Kidney (tissue), 14 donors: ENCODE data around the gene DTX3. TPM values are rescaled to one million over a fixed set of nuclear protein-coding genes. Genes with fewer than 3 reads are reported as not detected.
"Not testable (repeated sequence)": the region's sequence is repeated elsewhere in the genome, so short reads cannot be mapped to it uniquely, and the experiment has no call there.

Experiments
- DNase-seq, 5 donors: peaks; one replicate each; pipeline ENCODE4 v3.0.0-alpha.2; 2013 to 2020
- FAIRE-seq: peaks from 2 replicates; lab custom pipeline; 2012; peaks lifted over from hg19 to GRCh38; lab: Jason Lieb, UNC
- H3K27ac ChIP-seq, 2 donors: one replicate each; pipeline ENCODE4 v1.7.0; 2013; ENCODE audit warnings: low read depth in 2 of 2, low read length in 2 of 2, inconsistent platforms in 1 of 2
- H3K27me3 ChIP-seq: one replicate; pipeline ENCODE4 v1.7.1; 2013; ENCODE audit warnings: low read length, inconsistent platforms; ENCODE audit not compliant: control insufficient read depth, insufficient read depth
- H3K36me3 ChIP-seq, 3 donors: one replicate each; pipeline versions ENCODE4 v1.7.0 to v1.7.1; 2013; ENCODE audit warnings: low read length in 3 of 3, control low read depth in 1 of 3, inconsistent platforms in 1 of 3; ENCODE audit not compliant: insufficient read depth in 3 of 3, control insufficient read depth in 2 of 3
- H3K4me1 ChIP-seq, 3 donors: one replicate each; pipeline versions ENCODE4 v1.7.0 to v1.7.1; 2013; ENCODE audit warnings: low read length in 3 of 3, inconsistent platforms in 1 of 3, low read depth in 1 of 3; ENCODE audit not compliant: control insufficient read depth in 2 of 3, insufficient read depth in 2 of 3
- H3K4me3 ChIP-seq, 3 donors: one replicate each; pipeline versions ENCODE4 v1.7.0 to v1.8.1; 2013; ENCODE audit warnings: low read length in 3 of 3, control low read depth in 1 of 3, inconsistent platforms in 1 of 3
- H3K9ac ChIP-seq, 3 donors: one replicate each; pipeline versions ENCODE4 v1.7.0 to v1.7.1; 2013; ENCODE audit warnings: low read length in 3 of 3, control low read depth in 1 of 3, inconsistent platforms in 1 of 3
- H3K9me3 ChIP-seq, 3 donors: one replicate each; pipeline versions ENCODE4 v1.7.0 to v1.7.1; 2013; ENCODE audit warnings: low read length in 3 of 3, control low read depth in 1 of 3, inconsistent platforms in 1 of 3; ENCODE audit not compliant: control insufficient read depth in 2 of 3, insufficient read depth in 1 of 3
- CTCF ChIP-seq: IDR thresholded peaks from 3 replicates; pipeline ENCODE4 v1.5.1; 2012; ENCODE audit warnings: mild to moderate bottlenecking, moderate library complexity, borderline replicate concordance; ENCODE audit not compliant: insufficient read depth; ENCODE audit errors: extremely low read depth
- intact Hi-C: fragments of 100-400 bp; cut with DNase I; formaldehyde crosslinking; loops from one replicate; pipeline ENCODE4 v1.11.1; 2022
- polyA plus RNA-seq: library from polyadenylated mRNA; stranded (reverse); fragments of 350-450 nt; fragmentation: Illumina TruSeq; extraction: RNeasy Lipid Tissue Mini Kit (QIAGEN cat#74804); gene quantifications from one replicate; pipeline ENCODE4 v1.2.3, GENCODE V29; 2014; ENCODE audit warnings: low read depth, low replicate concordance; ENCODE audit not compliant: insufficient read depth
- total RNA-seq: library from RNA; stranded (reverse); fragmentation: NEBNext Ultra II Directional; extraction: Animal tissue kit (Norgen Biotek cat#: 25700); gene quantifications from one replicate; pipeline ENCODE4 v1.2.1, GENCODE V29; 2021
- donor health status: control.
- donor health status: control.
- donor health status: control.
- donor health status: control.
- donor health status: control.
- donor health status: DM: yes; HTN: yes; CAD: no.
- donor health status: Normal renal cell carcinoma (clear cell type).

Gene DTX3
- total and polyA plus RNA-seq, 2 donors from 2014 or later, result 34.5 to 41.2 TPM

GRCh38 chr12:57616383-57617101 lies 11.9 kb downstream of the DTX3 start:
- Histone ChIP-seq H3K36me3 (no peaks in the 10 kb centered on the region), H3K27me3 (peaks cover 18% of the 10 kb centered on the region), H3K27ac (no peak overlapping the region), H3K9ac (no peak overlapping the region), H3K4me1 (peaks cover 0 to 10% (median 4%) of the 10 kb centered on the region in 3 donors), H3K9me3 (no peaks in the 10 kb centered on the region), H3K4me3 (no peak overlapping the region)
- intact Hi-C loops, result no loop called here
- TF ChIP-seq CTCF, result no peak
- DNase-seq, result peak in 2 of 5 donors; percentile 23 to 67
- FAIRE-seq, result no peak

GRCh38 chr12:57617942-57618341 lies 13.3 kb downstream of the DTX3 start:
- peaks cover 27% of the 10 kb centered on the region for H3K27me3 ChIP-seq
- FAIRE-seq (no peak), DNase-seq (peak in 2 of 5 donors; percentile 18 to 34)
- TF ChIP-seq CTCF, result no peak
- no peaks in the 10 kb centered on the region for H3K9me3 ChIP-seq
- no peak overlapping the region for H3K4me3 ChIP-seq
- H3K4me1 ChIP-seq, result peaks cover 0 to 16% (median 5%) of the 10 kb centered on the region in 3 donors
- H3K9ac ChIP-seq, result no peak overlapping the region
- intact Hi-C loops, result no loop called here
- H3K27ac ChIP-seq, result no peak overlapping the region
- H3K36me3 ChIP-seq, result no peaks in the 10 kb centered on the region

GRCh38 chr12:57618431-57618830 lies 13.8 kb downstream of the DTX3 start:
- H3K4me3 ChIP-seq, intact Hi-C loops: not testable (repeated sequence)
- H3K27me3 ChIP-seq, result peaks cover 27% of the 10 kb centered on the region

GRCh38 chr12:57618966-57619433 lies 14.4 kb downstream of the DTX3 start:
- TF ChIP-seq CTCF, result no peak
- no peak overlapping the region for H3K9ac ChIP-seq
- FAIRE-seq, result no peak
- DNase-seq, result no peak
- H3K4me3 ChIP-seq, result no peak overlapping the region
- H3K9me3 ChIP-seq, result no peaks in the 10 kb centered on the region
- intact Hi-C loops, result no loop called here
- no peaks in the 10 kb centered on the region for H3K36me3 ChIP-seq
- H3K4me1 ChIP-seq, result peaks cover 0 to 16% (median 5%) of the 10 kb centered on the region in 3 donors
- H3K27ac ChIP-seq, result no peak overlapping the region
- peaks cover 30% of the 10 kb centered on the region for H3K27me3 ChIP-seq

More at GRCh38 chr12:57618431-57618830, 13.8 kb downstream of the DTX3 start:
- not testable (repeated sequence) for FAIRE-seq, H3K9ac ChIP-seq, H3K27ac ChIP-seq, H3K36me3 ChIP-seq, H3K9me3 ChIP-seq, DNase-seq
- peaks cover 0 to 16% (median 5%) of the 10 kb centered on the region in 3 donors for H3K4me1 ChIP-seq
